Smooth muscle cell (in vitro differentiated cells): Measurements from ENCODE around the gene AFF4. TPM values are rescaled to one million over a fixed set of nuclear protein-coding genes. Genes with fewer than 3 reads are reported as not detected.

Experiments
- DNase-seq: peaks from one replicate; lab custom pipeline; 2025; ENCODE audit not compliant: unreplicated experiment; lab: John Stamatoyannopoulos, UW
- H2AFZ ChIP-seq: fragments of 200-600 bp; sonication (generic); 2 replicates; pipeline ENCODE4 v1.6.0; 2016; ENCODE audit warnings: antibody characterized with exemption, low read depth, mild to moderate bottlenecking
- H3F3A ChIP-seq: fragments of 200-600 bp; sonication (generic); 2 replicates; pipeline ENCODE4 v1.6.0; 2017; ENCODE audit warnings: antibody characterized with exemption, low read depth
- H3K27ac ChIP-seq: fragments of 200-600 bp; sonication (generic); 2 replicates; pipeline ENCODE4 v1.5.1; 2016; ENCODE audit warnings: low read depth, mild to moderate bottlenecking
- H3K27me3 ChIP-seq: fragments of 200-600 bp; sonication (generic); 2 replicates; pipeline ENCODE4 v1.6.1; 2016; ENCODE audit warnings: low read depth, mild to moderate bottlenecking
- H3K36me3 ChIP-seq: fragments of 200-600 bp; sonication (generic); 2 replicates; pipeline ENCODE4 v1.5.1; 2016; ENCODE audit warnings: low read depth
- H3K4me1 ChIP-seq: fragments of 200-600 bp; sonication (generic); 2 replicates; pipeline ENCODE4 v1.5.1; 2016; ENCODE audit warnings: low read depth
- H3K4me2 ChIP-seq: fragments of 200-600 bp; sonication (generic); 2 replicates; pipeline ENCODE4 v1.6.0; 2016; ENCODE audit warnings: mild to moderate bottlenecking
- H3K4me3 ChIP-seq: fragments of 200-600 bp; sonication (generic); 2 replicates; pipeline ENCODE4 v1.5.1; 2016; ENCODE audit warnings: mild to moderate bottlenecking
- H3K79me2 ChIP-seq: fragments of 200-600 bp; sonication (generic); 2 replicates; pipeline ENCODE4 v1.6.0; 2016; ENCODE audit warnings: low read depth, mild to moderate bottlenecking
- H3K9ac ChIP-seq: fragments of 200-600 bp; sonication (generic); 2 replicates; pipeline ENCODE4 v1.6.0; 2016; ENCODE audit warnings: low read depth
- H3K9me3 ChIP-seq: fragments of 200-600 bp; sonication (generic); replicated peaks from 2 replicates; pipeline ENCODE4 v1.5.1; 2016; ENCODE audit warnings: low read depth
- H4K20me1 ChIP-seq: fragments of 200-600 bp; sonication (generic); 2 replicates; pipeline ENCODE4 v1.6.0; 2016; ENCODE audit warnings: low read depth
- WGBS: methylation state at CpG from one replicate; pipeline ENCODE4 v1.1.7; 2016; ENCODE audit warnings: low lambda C conversion rate; 5-methylcytosine and 5-hydroxymethylcytosine counted together
- polyA plus RNA-seq: library from polyadenylated mRNA; unstranded; fragments of >200 nt; fragmentation: Nextera tagmentation; extraction: Ambion mirVana; gene quantifications from 2 replicates; pipeline ENCODE4 v1.2.1, GENCODE V29; 2016
- total RNA-seq: library from RNA; depleted of rRNA; stranded (reverse); fragments of >200 nt; gene quantifications from 2 replicates; pipeline ENCODE4 v1.2.3, GENCODE V29; 2014
- TF ChIP-seq, protein P1 (sequence below): fragments of 200-600 bp; sonication (generic); IDR thresholded peaks from 2 replicates; pipeline ENCODE4 v1.5.1; 2017; ENCODE audit warnings: borderline replicate concordance, mild to moderate bottlenecking, antibody characterized with exemption; ENCODE audit not compliant: insufficient read depth, poor library complexity, severe bottlenecking

AFF4 gene
- total and polyA plus RNA-seq, 2 experiments from 2014 or later, result 27.8 to 137 TPM

DNA sequence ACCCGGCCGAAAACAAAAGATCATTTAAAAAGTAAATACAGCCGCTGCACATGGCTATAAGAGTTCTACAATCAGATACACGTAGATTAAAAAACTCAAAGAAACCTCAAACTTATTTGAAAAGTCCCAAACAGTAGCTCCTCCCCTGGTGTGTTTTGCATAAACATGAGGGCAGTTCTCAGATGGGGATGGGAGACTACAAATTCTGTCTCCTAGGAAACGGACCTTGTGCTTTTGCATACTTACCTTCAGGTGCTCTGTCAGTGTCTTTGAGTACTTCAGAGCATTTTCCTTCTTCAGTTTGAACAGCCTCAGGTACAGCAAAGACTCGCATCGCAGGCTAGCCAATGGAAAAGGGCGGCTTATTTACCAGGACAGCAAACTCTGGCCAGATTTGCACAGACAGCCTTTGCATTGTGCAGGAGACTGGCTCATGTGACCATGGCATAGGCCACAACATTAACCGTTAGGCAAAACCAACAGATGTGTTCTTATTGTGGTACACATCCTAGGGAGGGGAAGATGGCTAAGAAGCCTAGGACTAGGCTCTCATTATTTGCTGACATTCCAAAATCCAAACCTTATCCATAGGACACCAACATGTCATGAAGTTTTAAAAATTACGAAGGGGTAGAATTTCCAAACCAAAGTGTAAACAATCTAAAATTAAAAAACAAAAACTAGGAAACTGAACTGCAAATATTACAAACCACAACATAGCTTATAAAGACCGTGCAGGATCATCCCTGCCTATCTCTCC lies 77.2 kb downstream of the AFF4 start:
- Histone ChIP-seq H3K4me3 (no peak overlapping the region), H3K9ac (no peak overlapping the region), H4K20me1 (peaks cover 95% of the 10 kb centered on the region), H3K9me3 (no peaks in the 10 kb centered on the region), H3K27me3 (no peaks in the 10 kb centered on the region), H3F3A (peaks cover 22% of the 10 kb centered on the region), H3K27ac (peak overlapping the region; percentile 1), H3K36me3 (peaks cover 49% of the 10 kb centered on the region), H3K4me2 (no peak overlapping the region), H3K4me1 (no peaks in the 10 kb centered on the region), H2AFZ (no peak overlapping the region), H3K79me2 (peaks cover 20% of the 10 kb centered on the region)
- TF ChIP-seq, protein P1, sequence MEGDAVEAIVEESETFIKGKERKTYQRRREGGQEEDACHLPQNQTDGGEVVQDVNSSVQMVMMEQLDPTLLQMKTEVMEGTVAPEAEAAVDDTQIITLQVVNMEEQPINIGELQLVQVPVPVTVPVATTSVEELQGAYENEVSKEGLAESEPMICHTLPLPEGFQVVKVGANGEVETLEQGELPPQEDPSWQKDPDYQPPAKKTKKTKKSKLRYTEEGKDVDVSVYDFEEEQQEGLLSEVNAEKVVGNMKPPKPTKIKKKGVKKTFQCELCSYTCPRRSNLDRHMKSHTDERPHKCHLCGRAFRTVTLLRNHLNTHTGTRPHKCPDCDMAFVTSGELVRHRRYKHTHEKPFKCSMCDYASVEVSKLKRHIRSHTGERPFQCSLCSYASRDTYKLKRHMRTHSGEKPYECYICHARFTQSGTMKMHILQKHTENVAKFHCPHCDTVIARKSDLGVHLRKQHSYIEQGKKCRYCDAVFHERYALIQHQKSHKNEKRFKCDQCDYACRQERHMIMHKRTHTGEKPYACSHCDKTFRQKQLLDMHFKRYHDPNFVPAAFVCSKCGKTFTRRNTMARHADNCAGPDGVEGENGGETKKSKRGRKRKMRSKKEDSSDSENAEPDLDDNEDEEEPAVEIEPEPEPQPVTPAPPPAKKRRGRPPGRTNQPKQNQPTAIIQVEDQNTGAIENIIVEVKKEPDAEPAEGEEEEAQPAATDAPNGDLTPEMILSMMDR, result no peak
- no peak for DNase-seq
- 97% methylated on average over 11 of the region's 11 CpGs for WGBS

- Histone ChIP-seq H4K20me1 (peaks cover 95% of the 10 kb centered on the region), H3K9me3 (no peaks in the 10 kb centered on the region), H3K4me3 (no peak overlapping the region), H3K9ac (no peak overlapping the region), H3K4me2 (no peak overlapping the region), H2AFZ (no peak overlapping the region), H3K27ac (peak overlapping the region; percentile 17), H3F3A (peaks cover 29% of the 10 kb centered on the region), H3K79me2 (peaks cover 12% of the 10 kb centered on the region), H3K4me1 (no peaks in the 10 kb centered on the region), H3K36me3 (peaks cover 56% of the 10 kb centered on the region), H3K27me3 (no peaks in the 10 kb centered on the region)
- 91% methylated on average over 2 of the region's 2 CpGs for whole genome bisulfite sequencing
- no peak for DNase-seq
- TF ChIP-seq, protein P1, result no peak
These were observed 78.9 kb downstream of the AFF4 start for GRCh38 chr5:132884548-132884947.

GRCh38 chr5:132883261-132883834 lies 80.1 kb downstream of the AFF4 start:
- TF ChIP-seq, protein P1, result peak; percentile 46
- no peak overlapping the region for H2AFZ ChIP-seq
- 57% methylated on average over 2 of the region's 2 CpGs for WGBS
- peaks cover 44% of the 10 kb centered on the region for H3K36me3 ChIP-seq
- H3K4me3 ChIP-seq, result no peak overlapping the region
- no peak for DNase-seq
- H3K4me1 ChIP-seq, result no peaks in the 10 kb centered on the region
- peaks cover 95% of the 10 kb centered on the region for H4K20me1 ChIP-seq
- no peaks in the 10 kb centered on the region for H3K9me3 ChIP-seq
- H3K27me3 ChIP-seq, result no peaks in the 10 kb centered on the region
- H3K4me2 ChIP-seq, result no peak overlapping the region
- H3K79me2 ChIP-seq, result peaks cover 8% of the 10 kb centered on the region
- no peak overlapping the region for H3K9ac ChIP-seq
- H3F3A ChIP-seq, result peaks cover 29% of the 10 kb centered on the region
- peak overlapping the region; percentile 17 for H3K27ac ChIP-seq

DNA sequence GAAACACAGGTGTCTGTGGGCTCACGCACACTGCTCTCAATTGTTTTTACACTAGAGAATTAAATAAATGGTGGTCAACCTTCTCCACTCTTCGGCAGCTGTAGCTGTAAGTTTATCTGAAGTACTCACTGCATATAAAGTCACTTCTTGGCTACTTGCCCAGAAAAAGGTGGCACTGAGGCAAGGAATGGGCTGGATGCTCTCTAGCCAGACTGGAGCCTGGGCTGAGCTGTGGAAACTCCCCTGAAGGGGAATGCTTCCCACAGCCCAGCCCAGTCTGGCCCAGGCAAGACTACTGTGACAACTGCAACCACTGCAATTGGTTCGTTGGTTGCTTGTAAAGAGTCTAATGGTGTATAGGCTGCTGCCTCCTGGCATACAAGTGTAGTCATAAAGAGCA lies 85.5 kb downstream of the AFF4 start:
- Histone ChIP-seq H3K4me2 (no peak overlapping the region), H3K79me2 (peaks cover 6% of the 10 kb centered on the region), H2AFZ (no peak overlapping the region), H3K4me3 (no peak overlapping the region), H4K20me1 (peaks cover 84% of the 10 kb centered on the region), H3K27ac (no peak overlapping the region), H3K9me3 (no peaks in the 10 kb centered on the region), H3K9ac (no peak overlapping the region), H3K36me3 (peaks cover 16% of the 10 kb centered on the region), H3F3A (peaks cover 47% of the 10 kb centered on the region), H3K4me1 (no peaks in the 10 kb centered on the region), H3K27me3 (no peaks in the 10 kb centered on the region)
- DNase-seq, result no peak
- WGBS, result 87% methylated on average over 3 of the region's 3 CpGs
- TF ChIP-seq, protein P1, result no peak
